HT1080 (cell line): Measurements from ENCODE around the gene GSTA2. TPM values are rescaled to one million over a fixed set of nuclear protein-coding genes. Genes with fewer than 3 reads are reported as not detected.
"Not testable (repeated sequence)": the region's sequence is repeated elsewhere in the genome, so short reads cannot be mapped to it uniquely, and the experiment has no call there.

Experiments
- DNase-seq: peaks from one replicate; pipeline ENCODE4 v3.0.0-alpha.2; 2015; ENCODE audit warnings: low read depth
- total RNA-seq: library from RNA; depleted of rRNA; stranded (reverse); fragments of >200 nt; shearing (Covaris generic); gene quantifications from 2 replicates; pipeline ENCODE4 v1.2.3, GENCODE V29; 2014; rRNA removed

The GSTA2 gene
- total RNA-seq, 1 experiment from 2014 or later, result not detected

GRCh38 chr6:52726193-52726542, 37.1 kb downstream of the GSTA2 start:
- DNase-seq, result no peak

GRCh38 chr6:52725535-52726192, 37.6 kb downstream of the GSTA2 start:
- DNase-seq, result no peak

GRCh38 chr6:52725143-52725534, 38.1 kb downstream of the GSTA2 start:
- no peak for DNase-seq

- DNase-seq, result no peak
Measured at GRCh38 chr6:52724406-52725121, 38.7 kb downstream of the GSTA2 start.

- peak; percentile 74 for DNase-seq
Measured at GRCh38 chr6:52724042-52724405, 39.3 kb downstream of the GSTA2 start.

- DNase-seq, result no peak
Measured at GRCh38 chr6:52720321-52720720, 43.0 kb downstream of the GSTA2 start.

GRCh38 chr6:52718550-52718949, 44.7 kb downstream of the GSTA2 start:
- no peak for DNase-seq

- DNase-seq, result not testable (repeated sequence)
Measured at GRCh38 chr6:52714761-52715160, 48.5 kb downstream of the GSTA2 start.

- DNase-seq, result peak; percentile 65
Measured at GRCh38 chr6:52712136-52712535, 51.1 kb downstream of the GSTA2 start.

GRCh38 chr6:52707963-52708680, 55.2 kb downstream of the GSTA2 start:
- DNase-seq, result no peak

- DNase-seq, result no peak
Measured at GRCh38 chr6:52706001-52706400, 57.3 kb downstream of the GSTA2 start.

GRCh38 chr6:52704781-52705502, 58.3 kb downstream of the GSTA2 start:
- DNase-seq, result peak; percentile 2

GRCh38 chr6:52704060-52704459, 59.2 kb downstream of the GSTA2 start:
- no peak for DNase-seq

Other genes starting within 250 kb of the GSTA2 start
- 51.6 and 58.5 TPM in 2 replicates for gene TRAM2, start 186.4 kb downstream of the GSTA2 start, total RNA-seq
- 48.9 and 50.5 TPM in 2 replicates for gene TMEM14A, start 92.4 kb downstream of the GSTA2 start, total RNA-seq
- gene GSTA1, start 40.3 kb upstream of the GSTA2 start, total RNA-seq, result not detected in 2 replicates
- not detected in 2 replicates for gene GSTA5, start 77.3 kb upstream of the GSTA2 start, total RNA-seq
- gene GSTA3, start 146.2 kb upstream of the GSTA2 start, total RNA-seq, result not detected in 2 replicates
- 0.20 TPM in 1 of 2 replicates, not detected in the other for gene GSTA4, start 231.8 kb upstream of the GSTA2 start, total RNA-seq